WTC11 (cell line): ENCODE measurements around the gene FIGNL2. TPM values are rescaled to one million over a fixed set of nuclear protein-coding genes. Genes with fewer than 3 reads are reported as not detected.
A peak's percentile ranks its signal among the peaks of the same experiment; 100 is the strongest.

Source experiments
- ATAC-seq: fragments of 200-7000 bp; cut with Tn5 transposase; 2 replicates; pipeline ENCODE4 v1.10.0; 2021; ENCODE audit warnings: mild to moderate bottlenecking, moderate library complexity
- CTCF ChIA-PET: fragments of 300-600 bp; sonication (Branson Sonifier 250); formaldehyde crosslinking; loops from one replicate; lab custom pipeline; 2021; ENCODE audit warnings: antibody characterized with exemption; lab: Charles Lee
- POLR2A ChIA-PET: fragments of 350-600 bp; sonication (Branson Sonifier 250); formaldehyde crosslinking; loops from one replicate; lab custom pipeline; 2021; ENCODE audit warnings: antibody characterized with exemption; lab: Charles Lee
- DNase-seq: peaks from one replicate; pipeline ENCODE4 v3.0.0; 2021; ENCODE audit warnings: low spot score
- H3K27ac Mint-ChIP-seq: 2 replicates; pipeline ENCODE4 v1.8.0; 2021; ENCODE audit warnings: mixed read lengths
- H3K27me3 Mint-ChIP-seq: 2 replicates; pipeline ENCODE4 v1.8.0; 2021; ENCODE audit warnings: low read depth, mild to moderate bottlenecking, moderate library complexity, mixed read lengths
- H3K36me3 Mint-ChIP-seq: 2 replicates; pipeline ENCODE4 v1.8.0; 2021; ENCODE audit warnings: mixed read lengths
- H3K4me1 Mint-ChIP-seq: 2 replicates; pipeline ENCODE4 v1.8.0; 2022; ENCODE audit warnings: mixed read lengths
- H3K4me3 Mint-ChIP-seq: 2 replicates; pipeline ENCODE4 v1.8.0; 2021; ENCODE audit warnings: mild to moderate bottlenecking, moderate library complexity, mixed read lengths
- H3K9me3 Mint-ChIP-seq: 2 replicates; pipeline ENCODE4 v1.8.0; 2021; ENCODE audit warnings: mixed read lengths
- AFF4 ChIP-seq: sonication (generic); formaldehyde crosslinking; IDR thresholded peaks from 2 replicates; pipeline ENCODE4 v1.8.1; 2023; ENCODE audit warnings: mild to moderate bottlenecking, missing genetic modification reagents, borderline replicate concordance
- AR ChIP-seq: fragments of 250-450 bp; sonication (Bioruptor Pico); IDR thresholded peaks from 2 replicates; pipeline ENCODE4 v1.9.0; 2021; ENCODE audit warnings: mild to moderate bottlenecking
- ATF2 ChIP-seq: sonication (generic); formaldehyde crosslinking; IDR thresholded peaks from 2 replicates; pipeline ENCODE4 v1.8.1; 2022; ENCODE audit warnings: low read depth, missing genetic modification reagents, borderline replicate concordance
- EMX1 ChIP-seq: fragments of 250-450 bp; sonication (Bioruptor Pico); IDR thresholded peaks from 2 replicates; pipeline ENCODE4 v1.8.0; 2021; ENCODE audit warnings: mild to moderate bottlenecking
- ETV6 ChIP-seq: sonication (generic); formaldehyde crosslinking; IDR thresholded peaks from 2 replicates; pipeline ENCODE4 v1.8.1; 2022; ENCODE audit warnings: mild to moderate bottlenecking, missing genetic modification reagents
- JAZF1 ChIP-seq: fragments of 250-450 bp; sonication (Bioruptor Pico); IDR thresholded peaks from 2 replicates; pipeline ENCODE4 v1.9.0; 2021; ENCODE audit warnings: moderate library complexity, mild to moderate bottlenecking, inconsistent platforms
- NFYB ChIP-seq: sonication (generic); formaldehyde crosslinking; conservative IDR thresholded peaks from 2 replicates; pipeline ENCODE4 v1.8.0; 2022; ENCODE audit warnings: low read depth, missing genetic modification reagents
- NR2C2 ChIP-seq: sonication (generic); formaldehyde crosslinking; IDR thresholded peaks from 2 replicates; pipeline ENCODE4 v1.8.0; 2022; ENCODE audit warnings: mild to moderate bottlenecking, missing genetic modification reagents
- PRRX2 ChIP-seq: fragments of 250-450 bp; sonication (Bioruptor Pico); IDR thresholded peaks from 2 replicates; pipeline ENCODE4 v1.8.0; 2021; ENCODE audit warnings: mild to moderate bottlenecking
- SP1 ChIP-seq: sonication (generic); formaldehyde crosslinking; conservative IDR thresholded peaks from 2 replicates; pipeline ENCODE4 v1.8.1; 2022; ENCODE audit warnings: missing genetic modification reagents
- ZMAT4 ChIP-seq: fragments of 250-450 bp; sonication (Bioruptor Pico); IDR thresholded peaks from 2 replicates; pipeline ENCODE4 v1.9.0; 2021; ENCODE audit warnings: mild to moderate bottlenecking
- ZNF281 ChIP-seq: sonication (generic); formaldehyde crosslinking; IDR thresholded peaks from 2 replicates; pipeline ENCODE4 v1.8.0; 2023; ENCODE audit warnings: mild to moderate bottlenecking, missing genetic modification reagents
- ZNF671 ChIP-seq: fragments of 250-450 bp; sonication (Bioruptor Pico); IDR thresholded peaks from 2 replicates; pipeline ENCODE4 v1.8.0; 2021; ENCODE audit warnings: mild to moderate bottlenecking
- total RNA-seq: library from RNA; stranded (reverse); gene quantifications from 3 replicates; pipeline ENCODE4 v1.2.3, GENCODE V29; 2021

The FIGNL2 gene
- total RNA-seq, 1 experiment from 2014 or later, result 9.9 TPM

GRCh38 chr12:51865757-51866270, 17.3 kb upstream of the FIGNL2 start (continued):
- TF ChIP-seq AFF4, result no peak
- no peak for TF ChIP-seq ZNF671

- Mint-ChIP-seq H3K9me3 (no peaks in the 10 kb centered on the region), H3K36me3 (no peaks in the 10 kb centered on the region), H3K4me1 (peaks cover 58% of the 10 kb centered on the region), H3K27me3 (peaks cover 71% of the 10 kb centered on the region), H3K4me3 (peak overlapping the region; percentile 80), H3K27ac (no peak overlapping the region)
- ATAC-seq (no peak), DNase-seq (no peak)
- TF ChIP-seq PRRX2 (CRISPR knock-in tag), result no peak
- TF ChIP-seq NR2C2 (CRISPR knock-in tag), result no peak
- no peak for TF ChIP-seq ETV6
- no peak for TF ChIP-seq JAZF1 (CRISPR knock-in tag)
- no peak for TF ChIP-seq EMX1
- ChIA-PET CTCF (interaction anchor here (0.7 to 6.4 kb wide), 32 partner anchors 9 to 446 kb away, joined by 3 to 126 read pairs (median 6); partner anchors contain the start of genes ANKRD33 and FIGNL2), POLR2A (interaction anchor here (0.8 to 1.6 kb wide), 8 partner anchors 9 to 47 kb away, joined by 3 to 7 read pairs (median 3); no protein-coding TSS in a partner anchor)
Measured at GRCh38 chr12:51864833-51865670, 16.5 kb upstream of the FIGNL2 start.

GRCh38 chr12:51863933-51864832, 15.7 kb upstream of the FIGNL2 start:
- ChIA-PET POLR2A (interaction anchor here (0.8 to 1.6 kb wide), 11 partner anchors 8 to 46 kb away, joined by 3 to 7 read pairs (median 3); no protein-coding TSS in a partner anchor), CTCF (interaction anchor here (0.6 to 6.4 kb wide), 36 partner anchors 8 to 445 kb away, joined by 3 to 126 read pairs (median 6); partner anchors contain the start of genes ACVRL1, ANKRD33 and FIGNL2)
- Mint-ChIP-seq H3K27ac (no peak overlapping the region), H3K9me3 (no peaks in the 10 kb centered on the region), H3K4me3 (peak overlapping the region; percentile 80), H3K4me1 (peaks cover 52% of the 10 kb centered on the region), H3K36me3 (no peaks in the 10 kb centered on the region), H3K27me3 (peaks cover 65% of the 10 kb centered on the region)
- ATAC-seq, result peak; percentile 86
- peak; percentile 88 for DNase-seq
- TF ChIP-seq ZMAT4 (CRISPR knock-in tag) (peak; percentile 68; the same call in 1 of the 2 replicates), SP1 (CRISPR knock-in tag) (peak; percentile 28; the same call in 1 of the 2 replicates), ATF2 (no peak), AR (CRISPR knock-in tag) (no peak), ZNF281 (CRISPR knock-in tag) (peak; percentile 39; the same call in 1 of the 2 replicates), NFYB (CRISPR knock-in tag) (0 out of 2 replicates have a peak, but pooled peaks have one; percentile 10), EMX1 (0 out of 2 replicates have a peak, but pooled peaks have one; percentile 12)
